ENCODE results near the gene PROM1. TPM values are rescaled to one million over a fixed set of nuclear protein-coding genes. Genes with fewer than 3 reads are reported as not detected.

Gene PROM1
- polyA plus RNA-seq, 3 donors = not detected

DNA sequence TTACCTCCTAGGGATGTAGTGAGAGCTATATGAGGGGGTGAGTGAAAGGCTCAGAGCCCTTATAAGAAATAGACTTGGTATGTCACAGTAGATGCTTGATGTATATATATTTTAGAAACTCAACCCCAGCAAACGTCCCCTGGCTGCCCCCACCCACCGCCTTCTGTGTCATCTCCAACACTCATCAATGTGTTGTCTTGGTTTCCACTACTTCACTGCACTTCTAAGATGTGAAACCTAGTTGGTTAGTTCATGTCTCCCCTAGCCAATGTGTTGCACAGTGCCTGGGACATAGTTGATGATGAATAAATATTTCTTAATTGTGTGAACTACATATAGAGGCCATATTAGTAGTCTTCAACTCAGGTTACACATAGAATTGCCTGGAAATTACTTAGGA, 125.3 kb downstream of the PROM1 start:
- Histone ChIP-seq H3K4me3 (replicated peaks in 1 of 3; ENCODE audit: low read depth in 2 of 3, low read length in 3 of 3) (no peak overlapping the region), H3K9me3 (replicated peaks in 1 of 2; ENCODE audit: control insufficient read depth in 1 of 2, insufficient read depth in 1 of 2, low read length in 2 of 2) (no peaks in the 10 kb centered on the region), H3K4me2 (replicated peaks; ENCODE audit: extremely low read depth, low read length, poor library complexity, severe bottlenecking) (no peak overlapping the region), H3K79me2 (ENCODE audit: insufficient read depth, low read length) (no peaks in the 10 kb centered on the region), H3K4me1 (ENCODE audit: control insufficient read depth in 1 of 2, insufficient read depth in 2 of 2, low read length in 2 of 2) (peaks cover 15 to 19% of the 10 kb centered on the region in 2 donors), H2AFZ (ENCODE audit: insufficient read depth, low read depth, low read length, poor library complexity, severe bottlenecking) (no peak overlapping the region), H3K36me3 (replicated peaks in 1 of 2; ENCODE audit: control insufficient read depth in 1 of 2, insufficient read depth in 2 of 2, low read length in 2 of 2) (no peaks in the 10 kb centered on the region), H4K20me1 (ENCODE audit: insufficient read depth, low read length) (no peaks in the 10 kb centered on the region), H3K27ac (ENCODE audit: low read depth in 1 of 2, low read length in 2 of 2) (no peak overlapping the region), H3K27me3 (ENCODE audit: control insufficient read depth in 2 of 2, insufficient read depth in 2 of 2, low read length in 2 of 2) (no peaks in the 10 kb centered on the region), H3K9ac (ENCODE audit: insufficient read depth, low read length, poor library complexity, severe bottlenecking) (no peak overlapping the region)
- no peak overlapping the region for H3K4me3 Mint-ChIP-seq
- no CpG with 5 or more reads among the region's 2 CpGs for WGBS (ENCODE audit: insufficient coverage)
- H3K27ac Mint-ChIP-seq = no peak overlapping the region
- no peak for DNase-seq
- no peaks in the 10 kb centered on the region for H3K36me3 Mint-ChIP-seq
- TF ChIP-seq CTCF (IDR thresholded peaks at IDR 0.05) = no peak
- H3K4me1 Mint-ChIP-seq = peaks cover 19% of the 10 kb centered on the region
- intact Hi-C loops (cut with micrococcal nuclease) = loop anchor here (5.0 kb wide), 3 partner anchors 44 to 151 kb away; no protein-coding TSS in a partner anchor
- peaks cover 0 to under 1% (median 0%) of the 10 kb centered on the region in 3 donors for H3K27me3 Mint-ChIP-seq (ENCODE audit: low read depth in 3 of 3)
- H3K9me3 Mint-ChIP-seq = peaks cover 5 to 9% (median 6%) of the 10 kb centered on the region in 7 donors

- no peaks in the 10 kb centered on the region for H3K36me3 Mint-ChIP-seq
Observed at GRCh38 chr4:15956179-15956850, 127.5 kb downstream of the PROM1 start.

More at GRCh38 chr4:15956179-15956850, 127.5 kb downstream of the PROM1 start:
- H3K79me2 ChIP-seq (ENCODE audit: insufficient read depth, low read length) = no peaks in the 10 kb centered on the region
- H3K9me3 ChIP-seq (replicated peaks in 1 of 2; ENCODE audit: control insufficient read depth in 1 of 2, insufficient read depth in 1 of 2, low read length in 2 of 2) = no peaks in the 10 kb centered on the region
- no peaks in the 10 kb centered on the region for H4K20me1 ChIP-seq (ENCODE audit: insufficient read depth, low read length)
- no peak overlapping the region for H3K4me3 ChIP-seq (replicated peaks in 1 of 3; ENCODE audit: low read depth in 2 of 3, low read length in 3 of 3)
- peaks cover 5 to 9% (median 6%) of the 10 kb centered on the region in 7 donors for H3K9me3 Mint-ChIP-seq
- peak; percentile 72 to 88 (median 81) for DNase-seq
- no peak overlapping the region for H3K4me3 Mint-ChIP-seq
- H3K27me3 Mint-ChIP-seq (ENCODE audit: low read depth in 3 of 3) = peaks cover 0 to 4% (median 3%) of the 10 kb centered on the region in 3 donors
- peak; percentile 91 for TF ChIP-seq CTCF (IDR thresholded peaks at IDR 0.05)
- H3K4me1 Mint-ChIP-seq = peaks cover 4% of the 10 kb centered on the region
- no peak overlapping the region for H3K9ac ChIP-seq (ENCODE audit: insufficient read depth, low read length, poor library complexity, severe bottlenecking)
- no peaks in the 10 kb centered on the region for H3K4me1 ChIP-seq (ENCODE audit: control insufficient read depth in 1 of 2, insufficient read depth in 2 of 2, low read length in 2 of 2)
- H3K27ac ChIP-seq (ENCODE audit: low read depth in 1 of 2, low read length in 2 of 2) = no peak overlapping the region
- no peak overlapping the region for H3K27ac Mint-ChIP-seq
- no peaks in the 10 kb centered on the region for H3K27me3 ChIP-seq (ENCODE audit: control insufficient read depth in 2 of 2, insufficient read depth in 2 of 2, low read length in 2 of 2)
- WGBS (ENCODE audit: insufficient coverage) = 61% methylated on average over 8 of the region's 9 CpGs
- intact Hi-C loops (cut with micrococcal nuclease) = loop anchor here (1.0 to 5.0 kb wide), 4 partner anchors 46 to 149 kb away; no protein-coding TSS in a partner anchor
- H2AFZ ChIP-seq (ENCODE audit: insufficient read depth, low read depth, low read length, poor library complexity, severe bottlenecking) = no peak overlapping the region
- H3K4me2 ChIP-seq (replicated peaks; ENCODE audit: extremely low read depth, low read length, poor library complexity, severe bottlenecking) = no peak overlapping the region
- H3K36me3 ChIP-seq (replicated peaks in 1 of 2; ENCODE audit: control insufficient read depth in 1 of 2, insufficient read depth in 2 of 2, low read length in 2 of 2) = no peaks in the 10 kb centered on the region

Measured in CD14-positive monocyte (primary cell).